Measurements from ENCODE around the gene GRK2.

GRK2 gene

DNA sequence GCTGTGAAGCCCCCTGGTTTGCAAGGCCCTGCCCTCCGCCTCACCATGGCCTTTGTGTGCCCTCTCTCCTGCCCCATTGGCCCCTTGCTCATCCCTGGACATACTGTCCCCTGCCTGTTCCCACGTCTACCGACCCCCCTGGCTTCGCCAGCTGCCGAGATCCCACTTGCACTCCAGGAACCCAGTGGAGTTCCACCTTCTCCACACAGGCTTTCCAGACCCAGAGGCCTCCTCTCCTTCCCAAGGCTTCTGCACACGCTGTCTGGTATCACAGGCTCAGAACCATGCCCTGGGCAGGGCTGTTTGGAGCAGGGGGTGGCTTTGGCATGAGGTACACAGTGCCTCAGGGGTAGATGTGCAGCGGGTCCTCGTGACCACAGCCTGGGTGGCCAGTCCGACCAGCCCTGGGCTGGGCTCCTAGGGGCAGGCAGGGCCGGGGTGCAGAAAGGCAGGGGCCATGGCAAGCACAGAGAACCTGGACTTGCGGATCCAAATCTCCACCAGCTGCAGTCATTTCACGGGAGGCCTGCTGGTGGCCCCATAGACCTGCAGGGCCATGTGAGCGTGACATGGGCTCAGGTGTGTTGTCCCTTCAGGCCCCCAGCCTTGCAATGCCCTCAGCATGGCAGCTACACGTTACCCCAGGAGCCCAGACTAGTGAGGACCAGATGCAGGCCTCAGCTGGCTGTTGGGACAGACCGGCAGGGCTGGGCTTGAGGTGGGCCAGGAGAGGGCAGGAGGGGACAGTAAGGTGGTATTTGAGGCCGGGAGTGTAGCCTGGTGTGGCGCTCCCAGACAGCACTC is 9.5 kb downstream of the GRK2 start:
- no peak for DNase-seq (ENCODE audit: low read depth, low spot score)
- H3K4me3 ChIP-seq (ENCODE audit: low read depth, low read length), result no peak overlapping the region
- TF ChIP-seq, protein P1, sequence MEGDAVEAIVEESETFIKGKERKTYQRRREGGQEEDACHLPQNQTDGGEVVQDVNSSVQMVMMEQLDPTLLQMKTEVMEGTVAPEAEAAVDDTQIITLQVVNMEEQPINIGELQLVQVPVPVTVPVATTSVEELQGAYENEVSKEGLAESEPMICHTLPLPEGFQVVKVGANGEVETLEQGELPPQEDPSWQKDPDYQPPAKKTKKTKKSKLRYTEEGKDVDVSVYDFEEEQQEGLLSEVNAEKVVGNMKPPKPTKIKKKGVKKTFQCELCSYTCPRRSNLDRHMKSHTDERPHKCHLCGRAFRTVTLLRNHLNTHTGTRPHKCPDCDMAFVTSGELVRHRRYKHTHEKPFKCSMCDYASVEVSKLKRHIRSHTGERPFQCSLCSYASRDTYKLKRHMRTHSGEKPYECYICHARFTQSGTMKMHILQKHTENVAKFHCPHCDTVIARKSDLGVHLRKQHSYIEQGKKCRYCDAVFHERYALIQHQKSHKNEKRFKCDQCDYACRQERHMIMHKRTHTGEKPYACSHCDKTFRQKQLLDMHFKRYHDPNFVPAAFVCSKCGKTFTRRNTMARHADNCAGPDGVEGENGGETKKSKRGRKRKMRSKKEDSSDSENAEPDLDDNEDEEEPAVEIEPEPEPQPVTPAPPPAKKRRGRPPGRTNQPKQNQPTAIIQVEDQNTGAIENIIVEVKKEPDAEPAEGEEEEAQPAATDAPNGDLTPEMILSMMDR (IDR thresholded peaks at IDR 0.05; ENCODE audit: low read depth, low read length), result no peak
- in situ Hi-C loops (cut with HindIII; ENCODE audit: low sequenced_read_pairs), result no loop called here

- H3K4me3 ChIP-seq (ENCODE audit: low read depth, low read length), result no peak overlapping the region
- TF ChIP-seq, protein P1 (IDR thresholded peaks at IDR 0.05; ENCODE audit: low read depth, low read length), result peak; percentile 44
- in situ Hi-C loops (cut with HindIII; ENCODE audit: low sequenced_read_pairs), result no loop called here
- DNase-seq (ENCODE audit: low read depth, low spot score), result peak; percentile 29
These were observed 10.5 kb downstream of the GRK2 start for GRCh38 chr11:67276781-67277230.

DNA sequence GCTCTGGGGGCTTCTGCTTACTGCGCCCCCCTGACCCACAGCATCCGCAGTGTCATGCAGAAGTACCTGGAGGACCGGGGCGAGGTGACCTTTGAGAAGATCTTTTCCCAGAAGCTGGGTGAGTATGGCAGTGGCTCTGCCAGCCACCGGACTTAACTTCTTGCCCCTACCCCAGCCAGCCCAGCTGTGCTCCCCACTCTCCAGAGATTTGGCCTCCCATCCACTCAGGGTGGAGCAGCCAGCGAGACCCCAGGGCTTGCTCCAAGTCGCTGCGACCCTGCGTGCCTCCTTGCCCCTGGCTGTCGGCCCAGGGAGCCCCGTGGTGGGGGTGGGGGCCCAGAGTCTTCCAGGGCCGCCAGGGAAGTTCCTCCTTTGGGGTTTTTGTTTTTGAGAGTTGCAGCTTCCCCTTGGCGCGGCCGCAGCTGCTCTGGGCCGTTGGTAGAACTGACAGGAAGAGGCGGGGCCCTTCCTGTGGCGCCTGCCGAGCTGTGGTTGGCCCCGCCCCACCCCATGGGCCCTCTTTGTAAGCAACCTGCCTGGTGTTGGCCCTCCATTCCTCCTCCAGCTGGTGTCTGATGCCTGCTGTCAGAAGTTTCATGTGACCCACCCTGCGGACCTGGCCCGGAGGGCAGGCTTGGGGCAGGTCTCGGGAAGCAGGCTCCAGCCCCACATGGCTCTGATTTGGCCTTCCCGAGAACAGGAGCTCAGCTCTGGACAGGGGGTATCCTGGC is 11.1 kb downstream of the GRK2 start:
- in situ Hi-C loops (cut with HindIII; ENCODE audit: low sequenced_read_pairs), result no loop called here
- peak; percentile 80 for DNase-seq (ENCODE audit: low read depth, low spot score)
- H3K4me3 ChIP-seq (ENCODE audit: low read depth, low read length), result peak overlapping the region; percentile 6
- TF ChIP-seq, protein P1 (IDR thresholded peaks at IDR 0.05; ENCODE audit: low read depth, low read length), result no peak

- DNase-seq (ENCODE audit: low read depth, low spot score), result no peak
- TF ChIP-seq, protein P1 (IDR thresholded peaks at IDR 0.05; ENCODE audit: low read depth, low read length), result no peak
- in situ Hi-C loops (cut with HindIII; ENCODE audit: low sequenced_read_pairs), result no loop called here
- no peak overlapping the region for H3K4me3 ChIP-seq (ENCODE audit: low read depth, low read length)
These were observed 12.1 kb downstream of the GRK2 start for GRCh38 chr11:67278135-67278938.

GRCh38 chr11:67278939-67279588 is 12.8 kb downstream of the GRK2 start:
- in situ Hi-C loops (cut with HindIII; ENCODE audit: low sequenced_read_pairs), result no loop called here
- no peak overlapping the region for H3K4me3 ChIP-seq (ENCODE audit: low read depth, low read length)

More at GRCh38 chr11:67278939-67279588, 12.8 kb downstream of the GRK2 start:
- no peak for DNase-seq (ENCODE audit: low read depth, low spot score)
- TF ChIP-seq, protein P1 (IDR thresholded peaks at IDR 0.05; ENCODE audit: low read depth, low read length), result no peak

Data from astrocyte of the spinal cord (primary cell).